K562 (cell line): ENCODE measurements around the gene ARMH3. TPM values are rescaled to one million over a fixed set of nuclear protein-coding genes. Genes with fewer than 3 reads are reported as not detected.

Experiments
- ATF4 ChIP-seq: fragments of 450-650 bp; formaldehyde crosslinking; IDR thresholded peaks from 2 replicates; pipeline ENCODE4 v1.4.0; 2022; ENCODE audit warnings: mild to moderate bottlenecking, moderate library complexity
- BRD4 ChIP-seq: fragments of 200-600 bp; sonication (generic); IDR thresholded peaks from 2 replicates; pipeline ENCODE4 v1.6.1; 2017; ENCODE audit warnings: inconsistent platforms
- DDX20 ChIP-seq: fragments of 450-650 bp; IDR thresholded peaks from 2 replicates; pipeline ENCODE4 v1.6.1; 2016; ENCODE audit warnings: missing genetic modification characterization, low read depth, mild to moderate bottlenecking, missing compliant biosample characterization, moderate library complexity
- EGR1 ChIP-seq: fragments of 450-650 bp; conservative IDR thresholded peaks from 2 replicates; pipeline ENCODE4 v1.6.1; 2017; ENCODE audit warnings: mild to moderate bottlenecking
- JUND ChIP-seq, 2 experiments: IDR thresholded peaks; 2 replicates in 1 of 2; 3 replicates in 1 of 2; pipeline ENCODE4 v1.6.1; 2011; ENCODE audit warnings: borderline replicate concordance in 2 of 2, low read depth in 2 of 2, low read length in 2 of 2, improper control_type of control experiment in 1 of 2, missing biosample characterization in 1 of 2, missing genetic modification characterization in 1 of 2, missing genetic modification reagents in 1 of 2
- KDM4B ChIP-seq, 2 experiments: fragments of 450-650 bp in 1 of 2; sonication (generic) in 1 of 2; IDR thresholded peaks; 2 replicates each; pipeline ENCODE4 v1.6.1; 2016 to 2017; ENCODE audit warnings: borderline replicate concordance in 2 of 2, antibody characterized with exemption in 1 of 2, low read depth in 1 of 2, mild to moderate bottlenecking in 1 of 2
- PHB ChIP-seq: fragments of 250-450 bp; sonication (Bioruptor Pico); IDR thresholded peaks from 2 replicates; pipeline ENCODE4 v1.5.0; 2021
- PRDM10 ChIP-seq: fragments of 450-650 bp; IDR thresholded peaks from 2 replicates; pipeline ENCODE4 v1.6.1; 2018; ENCODE audit not compliant: partially characterized antibody
- ZBTB17 ChIP-seq: fragments of 450-650 bp; formaldehyde crosslinking; IDR thresholded peaks from 2 replicates; pipeline ENCODE4 v1.4.0; 2020; ENCODE audit warnings: mild to moderate bottlenecking
- polyA plus RNA-seq, 8 experiments: library from polyadenylated mRNA; depleted of rRNA in 4 of 8; stranded (reverse) in 5 of 8; unstranded in 3 of 8; fragments of >200 nt; fragmentation: Nextera tagmentation in 2 of 8; fragmentation: Illumina TruSeq in 1 of 8; extraction: Ambion mirVana in 2 of 8; extraction: Trizol in 1 of 8; gene quantifications; 2 replicates each; pipeline versions ENCODE4 v1.2.1 to v1.2.3, GENCODE V29; 2011 to 2014; ENCODE audit warnings: inconsistent platforms in 1 of 8, missing spikeins in 1 of 8
- total RNA-seq, 7 experiments: library from RNA; depleted of rRNA in 6 of 7; stranded (reverse); fragments of >200 nt in 6 of 7; fragmentation: Illumina TruSeq in 2 of 7; extraction: Trizol in 2 of 7; gene quantifications; 2 replicates each; pipeline versions ENCODE4 v1.2.1 to v1.2.3, GENCODE V29; 2011 to 2021; ENCODE audit warnings: low replicate concordance in 1 of 7

Gene ARMH3
- total and polyA plus RNA-seq, 9 of the 15 experiments (the other 6 are each of a cell fraction or from before 2014, with no cell fraction given): 0.29 to 0.73 TPM; not detected in 7

GRCh38 chr10:102004376-102004775 is 51.6 kb downstream of the ARMH3 start (continued):
- TF ChIP-seq BRD4 (no peak), JUND (IDR thresholded peaks at IDR 0.05; ENCODE audit: borderline replicate concordance, low read depth, low read length) (no peak), JUND (tag; IDR thresholded peaks at IDR 0.05; ENCODE audit: borderline replicate concordance, low read depth, low read length) (no peak), ATF4 (no peak), KDM4B (IDR thresholded peaks at IDR 0.05; ENCODE audit: borderline replicate concordance in 2 of 2, low read depth in 1 of 2) (no peak), PHB (no peak), PRDM10 (no peak), EGR1 (no peak), ZBTB17 (CRISPR knock-in tag) (no peak), DDX20 (tag) (no peak)
- TF ChIP-seq, all 486 proteins: peak for 0
